Neural cell (in vitro differentiated cells): ENCODE data around the gene CPE. TPM values are rescaled to one million over a fixed set of nuclear protein-coding genes. Genes with fewer than 3 reads are reported as not detected.

ENCODE experiments used
- H2AFZ ChIP-seq: fragments of 200-600, 300-800 bp; sonication (generic), shearing (Covaris generic); 2 replicates; pipeline ENCODE4 v1.6.0; 2014; ENCODE audit warnings: low read depth, mild to moderate bottlenecking, antibody characterized with exemption, low read length, moderate library complexity
- H3F3A ChIP-seq: fragments of 200-600 bp; shearing (Covaris generic); 2 replicates; pipeline ENCODE4 v1.6.1; 2016; ENCODE audit warnings: mild to moderate bottlenecking, moderate library complexity, mixed read lengths, antibody characterized with exemption, low read length; ENCODE audit not compliant: insufficient read depth, poor library complexity, severe bottlenecking
- H3K27ac ChIP-seq: fragments of 200-600, 300-800 bp; sonication (generic), shearing (Covaris generic); 2 replicates; pipeline ENCODE4 v1.5.1; 2014; ENCODE audit warnings: mild to moderate bottlenecking, low read length, moderate library complexity
- H3K27me3 ChIP-seq: fragments of 300-800, 200-600 bp; sonication (generic), shearing (Covaris generic); 2 replicates; pipeline ENCODE4 v1.6.0; 2014; ENCODE audit warnings: mild to moderate bottlenecking, low read depth, low read length, moderate library complexity; ENCODE audit not compliant: insufficient read depth
- H3K36me3 ChIP-seq: fragments of 300-800, 200-600 bp; sonication (generic), shearing (Covaris generic); 2 replicates; pipeline ENCODE4 v1.5.1; 2014; ENCODE audit warnings: mild to moderate bottlenecking, antibody characterized with exemption, low read length, moderate library complexity; ENCODE audit not compliant: insufficient read depth
- H3K4me2 ChIP-seq: fragments of 300-800, 200-600 bp; sonication (generic), shearing (Covaris generic); 2 replicates; pipeline ENCODE4 v1.6.0; 2014; ENCODE audit warnings: mild to moderate bottlenecking, low read length
- H3K4me3 ChIP-seq: fragments of 300-800, 200-600 bp; sonication (generic), shearing (Covaris generic); 2 replicates; pipeline ENCODE4 v1.5.1; 2014; ENCODE audit warnings: mild to moderate bottlenecking, low read length, moderate library complexity
- H3K79me2 ChIP-seq: fragments of 200-600 bp; shearing (Covaris generic); replicated peaks from 2 replicates; pipeline ENCODE4 v1.6.0; 2014; ENCODE audit warnings: mild to moderate bottlenecking, low read length, moderate library complexity; ENCODE audit not compliant: insufficient read depth
- H3K9ac ChIP-seq: fragments of 300-800, 200-600 bp; sonication (generic), shearing (Covaris generic); 2 replicates; pipeline ENCODE4 v1.6.1; 2016; ENCODE audit warnings: mild to moderate bottlenecking, low read length, mixed read lengths
- H3K9me2 ChIP-seq: fragments of 200-600 bp; shearing (Covaris generic); 2 replicates; pipeline ENCODE4 v1.6.1; 2016; ENCODE audit warnings: mild to moderate bottlenecking, low read length, mixed read lengths; ENCODE audit not compliant: insufficient read depth
- H3K9me3 ChIP-seq: fragments of 200-600, 300-800 bp; sonication (generic), shearing (Covaris generic); 2 replicates; pipeline ENCODE4 v1.6.1; 2016; ENCODE audit warnings: mild to moderate bottlenecking, mixed run types, low read length, moderate library complexity, mixed read lengths
- H4K20me1 ChIP-seq: fragments of 200-600 bp; shearing (Covaris generic); 2 replicates; pipeline ENCODE4 v1.6.1; 2016; ENCODE audit warnings: mild to moderate bottlenecking, mixed run types; ENCODE audit not compliant: insufficient read depth
- CTCF ChIP-seq: fragments of 450-650 bp; IDR thresholded peaks from 2 replicates; pipeline ENCODE4 v1.5.1; 2014; ENCODE audit warnings: antibody characterized with exemption, mild to moderate bottlenecking, moderate library complexity; ENCODE audit not compliant: poor library complexity, severe bottlenecking
- EP300 ChIP-seq: fragments of 450-650 bp; conservative IDR thresholded peaks from 2 replicates; pipeline ENCODE4 v1.6.1; 2014; ENCODE audit warnings: antibody characterized with exemption, mild to moderate bottlenecking, moderate library complexity; ENCODE audit not compliant: poor library complexity, severe bottlenecking
- EZH2 ChIP-seq: fragments of 200-600, 300-800 bp; shearing (Covaris generic), sonication (generic); IDR thresholded peaks from 2 replicates; pipeline ENCODE4 v1.6.1; 2014; ENCODE audit warnings: antibody characterized with exemption, low read length, borderline replicate concordance, mild to moderate bottlenecking; ENCODE audit not compliant: insufficient read depth, poor library complexity, severe bottlenecking
- MXI1 ChIP-seq: fragments of 450-650 bp; conservative IDR thresholded peaks from 2 replicates; pipeline ENCODE4 v1.6.1; 2014; ENCODE audit warnings: antibody characterized with exemption, mild to moderate bottlenecking; ENCODE audit not compliant: poor library complexity, severe bottlenecking
- POLR2AphosphoS5 ChIP-seq: IDR thresholded peaks from 2 replicates; pipeline ENCODE4 v1.6.1; 2012
- RAD21 ChIP-seq: fragments of 450-650 bp; conservative IDR thresholded peaks from 2 replicates; pipeline ENCODE4 v1.6.1; 2014; ENCODE audit warnings: antibody characterized with exemption, mild to moderate bottlenecking, moderate library complexity
- REST ChIP-seq: IDR thresholded peaks from 2 replicates; pipeline ENCODE4 v1.6.1; 2012; ENCODE audit warnings: borderline replicate concordance
- SMC3 ChIP-seq: fragments of 450-650 bp; conservative IDR thresholded peaks from 2 replicates; pipeline ENCODE4 v1.6.1; 2014; ENCODE audit warnings: antibody characterized with exemption, mild to moderate bottlenecking, moderate library complexity; ENCODE audit not compliant: poor library complexity
- TAF1 ChIP-seq: IDR thresholded peaks from 2 replicates; pipeline ENCODE4 v1.6.1; 2012; ENCODE audit warnings: low read depth
- polyA plus RNA-seq: library from polyadenylated mRNA; depleted of rRNA; stranded (reverse); fragments of >200 nt; gene quantifications from 2 replicates; pipeline ENCODE4 v1.2.3, GENCODE V29; 2014

The CPE gene
- polyA plus RNA-seq, 1 donor from 2014 or later: 678 TPM

- H4K20me1 ChIP-seq: no peaks in the 10 kb centered on the region
- no peaks in the 10 kb centered on the region for H3K27me3 ChIP-seq
- H3K27ac ChIP-seq: no peak overlapping the region
Measured at GRCh38 chr4:165404080-165404479, 25.3 kb downstream of the CPE start.

GRCh38 chr4:165404696-165405095 lies 25.9 kb downstream of the CPE start:
- Histone ChIP-seq H3K27ac (no peak overlapping the region), H3F3A (no peaks in the 10 kb centered on the region)
- TF ChIP-seq RAD21 (no peak), TAF1 (no peak), CTCF (no peak), REST (no peak), SMC3 (no peak), MXI1 (no peak), POLR2AphosphoS5 (no peak)

More at GRCh38 chr4:165404080-165404479, 25.3 kb downstream of the CPE start:
- no peaks in the 10 kb centered on the region for H3K9me3 ChIP-seq
- no peak overlapping the region for H2AFZ ChIP-seq
- peaks cover 5% of the 10 kb centered on the region for H3K36me3 ChIP-seq
- TF ChIP-seq RAD21: no peak
- no peak for TF ChIP-seq TAF1
- no peak for TF ChIP-seq CTCF
- TF ChIP-seq MXI1: no peak
- no peak for TF ChIP-seq POLR2AphosphoS5
- TF ChIP-seq REST: no peak
- no peak for TF ChIP-seq SMC3
- TF ChIP-seq EZH2: no peak
- TF ChIP-seq EP300: no peak
- no peak overlapping the region for H3K9ac ChIP-seq
- no peaks in the 10 kb centered on the region for H3K9me2 ChIP-seq
- no peaks in the 10 kb centered on the region for H3F3A ChIP-seq
- H3K79me2 ChIP-seq: peaks cover 42% of the 10 kb centered on the region
- H3K4me3 ChIP-seq: no peak overlapping the region
- no peak overlapping the region for H3K4me2 ChIP-seq

More at GRCh38 chr4:165404696-165405095, 25.9 kb downstream of the CPE start:
- Histone ChIP-seq H3K9me2 (no peaks in the 10 kb centered on the region), H3K36me3 (peaks cover 5% of the 10 kb centered on the region), H3K9me3 (no peaks in the 10 kb centered on the region), H3K9ac (no peak overlapping the region), H3K79me2 (peaks cover 36% of the 10 kb centered on the region), H2AFZ (no peak overlapping the region), H4K20me1 (no peaks in the 10 kb centered on the region), H3K4me3 (no peak overlapping the region), H3K27me3 (no peaks in the 10 kb centered on the region), H3K4me2 (no peak overlapping the region)
